ENCODE measurements around the gene LACRT. TPM values are rescaled to one million over a fixed set of nuclear protein-coding genes. Genes with fewer than 3 reads are reported as not detected.

LACRT gene
- total RNA-seq, 2 donors from 2014 or later: not detected

- Histone ChIP-seq H3K4me3 (no peak overlapping the region), H3K27me3 (no peaks in the 10 kb centered on the region)
Observed at GRCh38 chr12:54625598-54625997, 9.1 kb downstream of the LACRT start.

DNA sequence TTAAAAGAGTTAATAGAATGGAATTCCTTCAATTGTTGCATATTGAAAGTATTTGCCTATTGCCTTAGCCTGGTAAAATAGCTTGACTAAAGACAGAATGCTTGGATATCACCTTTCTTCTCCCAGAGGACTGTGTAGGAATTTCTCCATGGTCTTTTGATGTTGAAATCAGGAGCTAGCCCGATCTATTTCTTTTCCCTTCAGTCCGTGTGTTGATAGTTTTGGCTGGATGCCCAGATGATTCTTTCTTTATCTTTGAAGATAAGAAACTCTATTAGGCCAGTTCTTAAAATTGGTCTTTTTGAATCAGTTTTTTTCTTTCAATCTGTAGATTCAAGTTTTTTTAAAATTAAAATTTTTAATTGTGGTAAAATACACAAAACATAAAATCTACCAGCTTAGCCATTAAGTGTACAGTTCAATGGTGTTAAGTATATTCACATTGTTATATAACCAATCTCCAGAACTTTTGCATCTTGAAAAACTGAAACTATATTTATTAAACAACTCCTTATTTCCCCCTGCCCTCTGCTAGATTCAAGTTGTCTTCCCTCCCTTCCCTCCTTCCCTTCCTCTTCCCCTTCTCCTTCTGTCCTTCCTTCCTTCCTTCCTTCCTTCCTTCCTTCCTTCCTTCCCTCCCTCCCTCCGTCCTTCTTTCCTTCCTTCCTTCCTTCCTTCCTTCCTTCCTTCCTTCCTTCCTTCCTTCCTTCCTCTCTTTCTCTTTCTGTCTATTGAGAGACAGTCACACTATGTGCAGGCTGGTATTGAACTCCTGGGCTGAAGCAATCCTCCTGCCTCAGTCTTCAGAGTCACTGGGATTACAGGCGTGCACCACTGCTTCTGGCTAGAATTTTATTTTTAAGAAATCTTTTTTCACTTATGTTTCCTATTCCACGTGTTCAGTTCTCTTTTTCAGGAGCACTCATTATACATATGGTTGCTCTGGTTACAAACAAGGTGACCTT lies 10.1 kb downstream of the LACRT start:
- H3K4me3 ChIP-seq: no peak overlapping the region
- no peak for TF ChIP-seq CTCF (IDR thresholded peaks at IDR 0.05)
- no peaks in the 10 kb centered on the region for H3K9me3 ChIP-seq
- H3K27me3 ChIP-seq: no peaks in the 10 kb centered on the region
- no peaks in the 10 kb centered on the region for H3K36me3 ChIP-seq
- no peaks in the 10 kb centered on the region for H3K4me1 ChIP-seq
- no peak for DNase-seq (ENCODE audit: low spot score)
- no peak overlapping the region for H3K27ac ChIP-seq

More at GRCh38 chr12:54625598-54625997, 9.1 kb downstream of the LACRT start:
- no peak for TF ChIP-seq CTCF (IDR thresholded peaks at IDR 0.05)
- no peaks in the 10 kb centered on the region for H3K9me3 ChIP-seq
- H3K27ac ChIP-seq: no peak overlapping the region
- H3K4me1 ChIP-seq: no peaks in the 10 kb centered on the region
- H3K36me3 ChIP-seq: no peaks in the 10 kb centered on the region
- no peak for DNase-seq (ENCODE audit: low spot score)

- no peaks in the 10 kb centered on the region for H3K4me1 ChIP-seq
- no peaks in the 10 kb centered on the region for H3K36me3 ChIP-seq
- no peaks in the 10 kb centered on the region for H3K9me3 ChIP-seq
- no peak overlapping the region for H3K27ac ChIP-seq
- no peak for DNase-seq (ENCODE audit: low spot score)
- TF ChIP-seq CTCF (IDR thresholded peaks at IDR 0.05): no peak
- H3K27me3 ChIP-seq: no peaks in the 10 kb centered on the region
- H3K4me3 ChIP-seq: no peak overlapping the region
Observed at GRCh38 chr12:54622463-54623183, 12.1 kb downstream of the LACRT start.

DNA sequence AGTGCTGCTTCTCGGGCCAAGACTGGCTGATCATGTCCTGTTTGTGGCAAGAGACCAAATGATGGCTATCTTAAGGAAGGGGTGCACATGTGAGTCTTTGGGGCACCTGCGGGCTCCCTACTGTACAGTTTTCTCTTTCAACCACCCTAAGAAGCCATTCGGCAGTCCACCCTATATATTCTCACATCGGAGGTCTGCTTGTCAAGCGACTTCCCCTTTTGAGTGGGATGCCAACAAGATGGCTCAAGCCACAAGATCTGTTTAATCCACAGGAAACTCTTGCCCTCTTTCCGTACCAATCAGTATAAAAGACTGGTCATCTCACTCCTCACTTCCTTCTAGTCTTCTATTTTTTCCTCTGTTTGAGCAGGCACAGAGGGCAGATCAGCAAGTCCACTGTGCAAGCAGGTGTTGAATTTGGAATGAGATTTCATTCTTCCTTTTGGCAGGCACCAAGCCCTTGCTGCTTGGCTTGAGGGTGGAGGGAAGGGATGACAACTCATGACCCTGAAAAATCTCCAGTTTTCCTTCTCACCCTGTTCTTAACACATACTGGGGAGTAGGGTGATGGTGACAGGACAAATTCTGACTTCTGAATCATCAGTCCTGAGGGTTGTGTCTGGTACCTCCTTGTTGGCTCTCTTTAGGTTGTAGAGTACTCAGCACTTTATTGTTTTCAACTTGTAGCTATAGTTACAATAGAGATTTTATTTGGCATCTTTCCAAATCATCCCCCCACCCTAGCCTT lies 17.6 kb downstream of the LACRT start:
- H3K27me3 ChIP-seq: no peaks in the 10 kb centered on the region
- no peaks in the 10 kb centered on the region for H3K4me1 ChIP-seq
- no peak overlapping the region for H3K27ac ChIP-seq
- no peaks in the 10 kb centered on the region for H3K9me3 ChIP-seq
- no peaks in the 10 kb centered on the region for H3K36me3 ChIP-seq
- no peak overlapping the region for H3K4me3 ChIP-seq
- no peak for DNase-seq (ENCODE audit: low spot score)
- no peak for TF ChIP-seq CTCF (IDR thresholded peaks at IDR 0.05)

DNA sequence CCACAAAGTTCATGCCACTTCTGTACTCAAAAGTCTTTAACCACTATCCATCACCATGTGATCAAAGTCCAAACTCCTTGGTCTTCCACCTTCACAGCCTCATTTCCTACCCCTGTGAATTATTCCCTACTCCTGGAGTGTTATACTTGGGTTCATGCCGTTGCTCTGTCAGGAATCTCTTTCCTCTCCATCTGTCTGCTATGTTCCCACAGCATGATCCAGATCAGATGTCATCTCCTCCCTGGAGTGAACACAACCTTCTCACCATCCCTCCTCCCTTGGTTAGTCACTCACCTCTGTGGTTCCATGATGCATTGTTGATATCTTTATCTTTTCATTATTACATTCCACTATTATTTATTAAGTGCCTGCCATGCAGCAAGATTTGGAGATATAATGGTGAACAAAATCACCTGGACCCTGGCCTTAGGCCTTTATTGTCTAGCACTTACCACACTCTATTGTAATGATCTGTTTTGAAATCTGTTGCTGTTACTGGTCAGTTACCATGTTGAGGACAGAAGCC lies 22.4 kb downstream of the LACRT start:
- TF ChIP-seq CTCF (IDR thresholded peaks at IDR 0.05): no peak
- DNase-seq (ENCODE audit: low spot score): no peak
- no peaks in the 10 kb centered on the region for H3K4me1 ChIP-seq
- no peak overlapping the region for H3K27ac ChIP-seq
- no peak overlapping the region for H3K4me3 ChIP-seq
- no peaks in the 10 kb centered on the region for H3K27me3 ChIP-seq
- H3K36me3 ChIP-seq: no peaks in the 10 kb centered on the region
- H3K9me3 ChIP-seq: no peaks in the 10 kb centered on the region

Measured in right atrium auricular region (tissue), 2 donors.